Epithelial cell of prostate (primary cell): ENCODE measurements around the gene BAHCC1.
"Not testable (repeated sequence)": the region's sequence is repeated elsewhere in the genome, so short reads cannot be mapped to it uniquely, and the experiment has no call there.

Experiments
- DNase-seq: peaks from one replicate; pipeline ENCODE4 v3.0.0-alpha.2; 2011; ENCODE audit warnings: low read depth, low spot score
- H3K27ac ChIP-seq: fragments of 450-650 bp; 2 replicates; pipeline ENCODE4 v1.5.1; 2017; ENCODE audit warnings: mild to moderate bottlenecking

BAHCC1 gene

DNA sequence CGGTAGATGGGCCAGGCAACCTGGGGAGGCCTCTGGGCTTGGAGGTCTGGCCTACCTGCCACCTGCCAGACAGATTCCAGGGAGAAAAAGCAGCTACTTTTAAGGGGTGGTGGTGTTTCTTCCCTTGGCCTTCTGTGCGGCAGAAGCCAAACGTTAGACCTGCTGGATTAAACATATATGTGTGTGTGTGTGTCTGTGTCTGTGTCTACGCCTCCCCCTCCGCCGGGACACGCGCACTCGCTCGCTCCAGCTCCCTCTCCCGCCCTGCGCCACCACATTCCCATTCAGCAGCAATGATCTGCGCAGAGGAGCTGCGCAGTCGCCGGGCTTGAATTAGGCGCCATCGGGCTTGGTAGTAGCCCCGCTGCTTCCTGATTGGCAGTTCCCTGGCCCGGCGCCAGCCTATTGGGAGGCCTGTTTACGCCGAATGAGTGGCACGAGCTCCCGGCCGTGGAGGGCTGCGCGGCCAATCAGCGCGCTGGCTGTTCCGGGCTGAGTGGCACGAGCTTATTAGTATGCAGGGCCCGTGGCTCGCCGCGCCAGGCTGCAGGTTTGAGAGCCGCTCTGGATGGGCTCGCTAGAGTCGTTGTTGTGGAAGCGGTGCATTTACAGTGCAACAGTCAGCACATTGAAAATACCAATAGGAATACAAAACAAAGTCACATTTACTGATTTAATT lies at the start of gene BAHCC1:
TSS of gene BAHCC1 (plus strand) at position 537 of the 679 bp plus-strand sequence. CDS start 4,283 bp downstream, outside the sequence.
- DNase-seq: peak; percentile 98
- peak within 1 kb of the TSS; percentile 73 for H3K27ac ChIP-seq

- peak; percentile 56 for DNase-seq
- H3K27ac ChIP-seq: peak overlapping the region; percentile 94
These were observed 49.0 kb upstream of the BAHCC1 start for GRCh38 chr17:81346090-81346907.

- DNase-seq: no peak
- H3K27ac ChIP-seq: no peak overlapping the region
These were observed 48.3 kb upstream of the BAHCC1 start for GRCh38 chr17:81346908-81347349.

- no peak overlapping the region for H3K27ac ChIP-seq
- DNase-seq: no peak
These were observed 47.8 kb upstream of the BAHCC1 start for GRCh38 chr17:81347437-81347836.

- no peak for DNase-seq
- no peak overlapping the region for H3K27ac ChIP-seq
These were observed 46.9 kb upstream of the BAHCC1 start for GRCh38 chr17:81348097-81349055.

DNA sequence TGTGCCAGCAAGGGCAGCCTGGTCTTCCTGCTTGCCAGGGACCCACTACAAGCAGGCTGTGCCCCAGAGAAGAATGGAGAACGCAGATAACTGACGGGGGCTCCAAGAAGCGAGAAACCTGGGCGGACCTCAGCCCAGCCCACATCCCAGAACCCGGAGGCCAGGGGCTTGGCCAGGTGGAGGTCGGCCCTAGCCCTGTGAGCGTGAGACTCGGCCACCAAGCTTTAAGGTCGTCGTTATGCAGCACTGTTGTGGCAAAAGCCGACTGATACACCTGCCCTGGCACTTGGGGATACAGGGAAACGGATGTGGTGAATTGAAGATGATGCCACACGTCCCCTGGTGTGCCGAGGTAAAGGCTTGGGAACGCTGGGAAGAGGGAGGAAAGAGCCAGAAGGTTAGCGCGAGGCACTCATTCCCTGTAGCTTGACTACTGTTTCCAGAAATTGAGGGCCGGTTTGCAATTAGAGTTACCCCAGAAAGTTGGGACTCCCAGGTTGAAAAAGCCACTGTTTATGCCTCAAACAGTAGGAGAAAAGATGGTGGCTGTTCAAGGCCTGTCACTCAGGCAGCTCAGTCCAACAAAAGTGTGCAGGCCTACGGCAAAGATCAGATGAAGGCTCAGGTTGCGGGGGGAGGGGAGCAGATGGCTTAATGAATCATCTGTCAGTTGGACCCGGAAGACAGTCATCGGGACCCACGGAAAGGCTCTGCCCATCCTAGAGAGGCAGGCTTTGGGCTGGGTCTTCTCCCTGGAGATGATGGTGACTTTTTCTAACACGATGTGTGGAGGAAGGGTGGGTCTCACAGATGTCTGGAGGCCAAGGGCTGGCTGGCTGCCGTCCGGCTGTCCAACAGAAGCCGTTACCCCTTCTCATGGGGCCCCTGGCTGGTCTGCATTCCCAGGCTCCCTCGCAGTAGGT lies 45.6 kb upstream of the BAHCC1 start:
- peak overlapping the region; percentile 18 for H3K27ac ChIP-seq
- no peak for DNase-seq

DNA sequence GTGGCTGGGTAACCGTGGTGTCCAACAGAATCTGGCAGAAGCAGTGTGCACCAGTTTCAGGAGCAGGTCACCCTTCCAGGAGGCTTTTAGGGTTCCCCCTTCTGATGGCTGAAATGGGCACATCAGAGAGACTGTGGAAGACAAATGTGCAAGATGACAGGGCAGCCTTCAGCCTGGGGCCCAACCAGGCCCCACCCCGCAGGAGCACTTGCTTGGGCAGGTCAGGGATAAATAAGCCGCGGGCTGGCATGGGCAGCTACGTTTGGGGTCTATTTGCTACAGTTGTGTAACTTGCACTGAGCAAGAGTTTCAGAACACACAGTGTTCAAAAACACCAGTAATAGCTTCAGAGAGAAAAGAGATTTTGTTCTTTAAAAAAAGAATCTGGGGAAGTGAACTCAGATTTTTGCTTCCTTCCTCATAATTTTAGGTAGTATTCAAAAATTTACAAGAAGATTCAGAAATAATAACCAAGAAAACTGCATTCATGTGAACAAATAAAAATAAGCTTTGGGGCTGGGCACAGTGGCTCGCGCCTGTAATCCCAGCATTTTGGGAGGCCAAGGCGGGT lies 44.9 kb upstream of the BAHCC1 start:
- no peak for DNase-seq
- H3K27ac ChIP-seq: peak overlapping the region; percentile 18

GRCh38 chr17:81351329-81352052 lies 43.8 kb upstream of the BAHCC1 start:
- H3K27ac ChIP-seq, DNase-seq: not testable (repeated sequence)

GRCh38 chr17:81352056-81352455 lies 43.2 kb upstream of the BAHCC1 start:
- not testable (repeated sequence) for DNase-seq, H3K27ac ChIP-seq

DNA sequence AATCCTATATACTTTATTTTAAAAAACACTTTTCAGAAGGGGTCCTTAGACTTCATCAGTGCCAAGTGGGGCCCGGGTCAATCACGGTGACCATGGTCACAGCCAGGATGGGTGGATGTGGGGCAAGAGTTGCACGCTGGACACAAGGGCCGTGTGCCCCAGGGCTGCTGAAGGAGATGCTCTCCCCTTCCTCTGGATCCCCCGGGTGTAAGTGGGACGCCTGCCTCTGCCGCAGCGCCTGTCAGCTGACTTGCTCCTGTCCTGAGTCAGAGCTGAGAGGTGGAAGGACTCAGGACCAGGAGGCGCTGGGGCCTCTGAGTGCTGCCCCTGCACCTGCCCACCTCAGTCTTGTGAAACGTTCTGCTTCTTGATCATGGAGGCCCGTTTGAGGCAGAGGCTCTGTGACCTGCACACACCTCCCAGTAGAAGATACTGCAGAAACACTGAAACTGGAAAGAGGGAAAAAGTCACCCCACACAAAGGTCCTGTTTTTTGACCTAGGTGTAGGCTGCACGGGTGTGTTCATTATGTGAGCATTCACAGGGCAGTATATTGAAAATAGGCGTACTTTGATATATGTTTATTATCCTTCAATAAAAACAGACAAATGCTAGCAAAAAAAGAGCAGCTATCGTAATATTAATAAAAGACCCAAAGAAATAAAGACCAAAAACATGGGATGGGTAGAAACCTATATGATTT lies 40.9 kb upstream of the BAHCC1 start:
- no peak for DNase-seq
- no peak overlapping the region for H3K27ac ChIP-seq

DNA sequence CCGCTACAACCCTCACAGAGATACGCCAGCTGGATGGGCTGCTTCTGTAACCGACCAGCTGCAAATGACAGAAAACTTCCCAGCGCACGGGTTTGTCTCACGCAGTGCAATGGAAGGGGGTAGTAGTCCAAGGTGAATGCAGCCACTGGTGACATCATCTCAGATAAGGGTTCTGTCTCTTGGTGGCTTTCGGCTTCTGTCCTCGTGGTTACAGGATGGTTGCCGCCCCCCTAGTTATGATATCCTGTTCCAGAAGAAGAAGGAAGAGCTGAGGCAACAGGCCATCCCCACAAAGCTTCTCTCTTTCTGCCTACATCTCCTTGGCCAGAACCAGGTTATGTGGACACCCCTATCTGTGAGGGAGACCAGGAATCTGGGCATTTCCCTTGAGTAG lies 40.3 kb upstream of the BAHCC1 start:
- DNase-seq: no peak
- H3K27ac ChIP-seq: no peak overlapping the region

- no peak overlapping the region for H3K27ac ChIP-seq
- no peak for DNase-seq
These were observed 36.0 kb upstream of the BAHCC1 start for GRCh38 chr17:81359218-81359617.

GRCh38 chr17:81362001-81362400 lies 33.3 kb upstream of the BAHCC1 start:
- not testable (repeated sequence) for DNase-seq, H3K27ac ChIP-seq

DNA sequence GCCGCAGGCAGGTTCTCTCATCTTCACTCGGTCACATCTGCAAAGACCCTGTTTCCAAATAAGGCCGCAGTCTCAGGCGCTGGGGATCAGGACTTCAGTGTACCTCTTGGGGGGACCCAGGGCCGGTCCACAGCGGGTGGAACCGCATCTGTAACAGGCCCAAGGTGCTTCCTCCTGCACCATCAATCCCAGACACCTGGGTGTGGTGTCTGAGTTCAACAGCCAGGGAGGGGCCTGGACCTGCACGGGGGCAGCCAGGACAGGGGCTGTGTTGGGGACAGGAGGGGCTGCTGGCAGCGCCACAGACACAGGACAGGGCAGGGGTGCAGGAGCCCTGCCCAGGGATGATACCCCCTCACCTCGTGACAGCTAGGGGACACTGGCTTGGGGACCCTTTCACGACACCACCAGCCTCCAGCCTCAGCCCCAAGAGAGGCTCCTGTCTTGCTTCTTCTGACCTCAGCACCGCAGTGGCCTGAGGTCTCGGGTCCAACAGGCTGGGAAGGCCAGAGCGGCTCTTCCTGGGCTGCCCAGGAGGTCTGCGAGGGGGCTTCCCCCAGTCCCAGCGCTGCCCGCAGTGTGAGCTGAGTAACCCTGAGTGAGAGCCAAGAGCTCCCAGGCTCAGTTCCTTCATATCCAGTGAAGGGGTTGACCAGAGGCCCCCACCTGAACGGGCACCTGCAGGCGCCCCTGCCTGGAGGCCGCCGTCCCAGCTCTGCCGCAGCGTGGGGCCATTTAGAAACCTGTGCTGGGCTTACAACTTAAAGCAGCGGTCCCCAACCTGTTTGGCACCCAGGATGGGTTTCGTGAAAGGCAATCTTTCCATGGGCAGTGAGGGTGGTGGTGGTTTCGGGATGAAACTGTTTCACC lies 30.7 kb upstream of the BAHCC1 start:
- no peak for DNase-seq
- peak overlapping the region; percentile 92 for H3K27ac ChIP-seq

GRCh38 chr17:81365148-81365600 lies 30.1 kb upstream of the BAHCC1 start:
- H3K27ac ChIP-seq: peak overlapping the region; percentile 92
- peak; percentile 75 for DNase-seq
